Right lobe of liver (tissue), 4 donors: ENCODE measurements around the gene COQ8B.

ENCODE experiments used
- POLR2A ChIP-seq: fragments of 450-650 bp; IDR thresholded peaks from one replicate; pipeline ENCODE4 v1.6.1; 2017; ENCODE audit warnings: antibody characterized with exemption, mild to moderate bottlenecking
- TF ChIP-seq, protein P1 (sequence below), 4 donors: fragments of 200-600 bp in 3 of 4; fragments of 450-650 bp in 1 of 4; IDR thresholded peaks; one replicate each; pipeline versions ENCODE4 v1.5.1 to v1.8.0; 2016 to 2022; ENCODE audit warnings: antibody characterized with exemption in 4 of 4, mild to moderate bottlenecking in 2 of 4
- donor health status: DM: no; HTN: no; CAD: no.
- donor health status: DM: no; HTN: no; CAD: no.
- donor health status: DM: no; HTN: yes; CAD: no.

DNA sequence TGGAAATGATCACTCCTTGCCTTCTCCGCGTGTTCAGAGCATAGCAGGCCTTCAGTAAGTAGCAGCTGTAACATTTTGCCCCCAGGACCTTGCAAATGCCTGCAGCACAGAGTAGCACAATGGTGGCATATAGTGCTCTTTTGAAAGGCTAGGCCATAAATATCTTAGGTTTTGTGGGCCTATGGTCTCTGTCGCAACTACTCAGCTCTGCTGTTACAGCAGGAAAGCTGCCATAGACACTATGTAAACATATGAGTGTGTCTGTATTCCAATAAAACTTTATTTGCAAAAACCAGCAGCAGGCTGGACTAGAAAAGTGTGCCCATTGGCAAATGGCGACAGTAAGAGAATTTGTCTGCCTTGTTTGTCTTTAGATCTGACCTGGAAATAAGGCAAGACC, 9.6 kb upstream of the COQ8B start:
- TF ChIP-seq, protein P1, sequence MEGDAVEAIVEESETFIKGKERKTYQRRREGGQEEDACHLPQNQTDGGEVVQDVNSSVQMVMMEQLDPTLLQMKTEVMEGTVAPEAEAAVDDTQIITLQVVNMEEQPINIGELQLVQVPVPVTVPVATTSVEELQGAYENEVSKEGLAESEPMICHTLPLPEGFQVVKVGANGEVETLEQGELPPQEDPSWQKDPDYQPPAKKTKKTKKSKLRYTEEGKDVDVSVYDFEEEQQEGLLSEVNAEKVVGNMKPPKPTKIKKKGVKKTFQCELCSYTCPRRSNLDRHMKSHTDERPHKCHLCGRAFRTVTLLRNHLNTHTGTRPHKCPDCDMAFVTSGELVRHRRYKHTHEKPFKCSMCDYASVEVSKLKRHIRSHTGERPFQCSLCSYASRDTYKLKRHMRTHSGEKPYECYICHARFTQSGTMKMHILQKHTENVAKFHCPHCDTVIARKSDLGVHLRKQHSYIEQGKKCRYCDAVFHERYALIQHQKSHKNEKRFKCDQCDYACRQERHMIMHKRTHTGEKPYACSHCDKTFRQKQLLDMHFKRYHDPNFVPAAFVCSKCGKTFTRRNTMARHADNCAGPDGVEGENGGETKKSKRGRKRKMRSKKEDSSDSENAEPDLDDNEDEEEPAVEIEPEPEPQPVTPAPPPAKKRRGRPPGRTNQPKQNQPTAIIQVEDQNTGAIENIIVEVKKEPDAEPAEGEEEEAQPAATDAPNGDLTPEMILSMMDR (IDR thresholded peaks at IDR 0.05), result no peak
- TF ChIP-seq POLR2A, result no peak
